Mesenchymal stem cell (in vitro differentiated cells and primary cell): ENCODE results near the gene SRCAP.

ENCODE experiments used
- DNase-seq: peaks from one replicate; pipeline ENCODE4 v3.0.0-alpha.2; 2013
- H2AFZ ChIP-seq: one replicate; pipeline ENCODE4 v1.6.1; 2013; ENCODE audit warnings: low read depth, mild to moderate bottlenecking, control low read depth, inconsistent platforms, low read length, moderate library complexity
- H2AK5ac ChIP-seq: 2 replicates; pipeline ENCODE4 v1.6.1; 2013; ENCODE audit warnings: low read length, moderate library complexity, mild to moderate bottlenecking, inconsistent platforms; ENCODE audit not compliant: severe bottlenecking
- H2BK120ac ChIP-seq: one replicate; pipeline ENCODE4 v1.6.1; 2013; ENCODE audit warnings: low read depth, mild to moderate bottlenecking, inconsistent platforms, low read length, moderate library complexity
- H2BK12ac ChIP-seq, 2 experiments: one replicate each; pipeline ENCODE4 v1.6.1; 2013; ENCODE audit warnings: inconsistent platforms in 2 of 2, low read length in 2 of 2, mild to moderate bottlenecking in 2 of 2, moderate library complexity in 2 of 2, control low read depth in 1 of 2
- H2BK15ac ChIP-seq: one replicate; pipeline ENCODE4 v1.6.1; 2013; ENCODE audit warnings: mild to moderate bottlenecking, low read depth, inconsistent platforms; ENCODE audit not compliant: poor library complexity, severe bottlenecking
- H2BK5ac ChIP-seq: 2 replicates; pipeline ENCODE4 v1.6.1; 2013; ENCODE audit warnings: low read depth, mild to moderate bottlenecking, low read length, control low read depth, inconsistent platforms; ENCODE audit not compliant: poor library complexity, severe bottlenecking
- H3K14ac ChIP-seq, 2 experiments: one replicate each; pipeline ENCODE4 v1.6.1; 2013; ENCODE audit warnings: inconsistent platforms in 2 of 2, low read length in 2 of 2, control low read depth in 1 of 2, mild to moderate bottlenecking in 1 of 2, moderate library complexity in 1 of 2
- H3K18ac ChIP-seq, 2 experiments: one replicate each; pipeline ENCODE4 v1.6.1; 2013; ENCODE audit warnings: inconsistent platforms in 2 of 2, low read length in 2 of 2, control low read depth in 1 of 2, low read depth in 1 of 2, mild to moderate bottlenecking in 1 of 2
- H3K23ac ChIP-seq, 2 experiments: one replicate each; pipeline ENCODE4 v1.6.1; 2013; ENCODE audit warnings: inconsistent platforms in 2 of 2, low read length in 2 of 2, mild to moderate bottlenecking in 2 of 2, moderate library complexity in 2 of 2, control low read depth in 1 of 2
- H3K27ac ChIP-seq: 2 replicates; pipeline ENCODE4 v1.5.1; 2013; ENCODE audit warnings: mild to moderate bottlenecking, moderate library complexity, low read length, control low read depth, inconsistent platforms; ENCODE audit not compliant: poor library complexity, severe bottlenecking
- H3K27me3 ChIP-seq, 2 experiments: 2 replicates each; pipeline versions ENCODE4 v1.6.1 to v1.7.0; 2013; ENCODE audit warnings: low read length in 2 of 2, mild to moderate bottlenecking in 2 of 2, moderate library complexity in 2 of 2, control low read depth in 1 of 2, inconsistent platforms in 1 of 2; ENCODE audit not compliant: control insufficient read depth in 1 of 2, insufficient read depth in 1 of 2
- H3K36me3 ChIP-seq, 2 experiments: 2 replicates each; pipeline versions ENCODE4 v1.6.1 to v1.7.0; 2013; ENCODE audit warnings: low read length in 2 of 2, control low read depth in 1 of 2, inconsistent platforms in 1 of 2, low read depth in 1 of 2, mild to moderate bottlenecking in 1 of 2; ENCODE audit not compliant: insufficient read depth in 2 of 2, control insufficient read depth in 1 of 2
- H3K4ac ChIP-seq, 2 experiments: one replicate each; pipeline ENCODE4 v1.6.1; 2013; ENCODE audit warnings: inconsistent platforms in 2 of 2, low read length in 2 of 2, mild to moderate bottlenecking in 2 of 2, moderate library complexity in 2 of 2, control low read depth in 1 of 2, low read depth in 1 of 2
- H3K4me1 ChIP-seq: 2 replicates; pipeline ENCODE4 v1.6.1; 2013; ENCODE audit warnings: low read depth, low read length, control low read depth; ENCODE audit not compliant: control insufficient read depth, insufficient read depth
- H3K4me2 ChIP-seq: 2 replicates; pipeline ENCODE4 v1.6.1; 2013; ENCODE audit warnings: low read length, mild to moderate bottlenecking, inconsistent platforms; ENCODE audit not compliant: poor library complexity, severe bottlenecking
- H3K4me3 ChIP-seq, 2 experiments: 2 replicates each; pipeline versions ENCODE4 v1.5.1 to v1.7.0; 2013; ENCODE audit warnings: low read length in 2 of 2, mild to moderate bottlenecking in 2 of 2, control low read depth in 1 of 2, low read depth in 1 of 2; ENCODE audit not compliant: insufficient read depth in 1 of 2
- H3K79me1 ChIP-seq: replicated peaks from 2 replicates; pipeline ENCODE4 v1.6.1; 2013; ENCODE audit warnings: mild to moderate bottlenecking, control low read depth, low read length, inconsistent platforms; ENCODE audit not compliant: poor library complexity, severe bottlenecking
- H3K9ac ChIP-seq: 2 replicates; pipeline ENCODE4 v1.7.0; 2013; ENCODE audit warnings: mild to moderate bottlenecking, low read length, moderate library complexity
- H3K9me3 ChIP-seq: 2 replicates; pipeline ENCODE4 v1.7.0; 2013; ENCODE audit warnings: mild to moderate bottlenecking, low read length; ENCODE audit not compliant: control insufficient read depth
- H4K8ac ChIP-seq: one replicate; pipeline ENCODE4 v1.6.1; 2013; ENCODE audit warnings: inconsistent platforms, mild to moderate bottlenecking, low read length, moderate library complexity
- H4K91ac ChIP-seq: one replicate; pipeline ENCODE4 v1.6.1; 2013; ENCODE audit warnings: mild to moderate bottlenecking, low read length, inconsistent platforms
- WGBS: methylation state at CpG from one replicate; pipeline ENCODE4 v1.1.7; 2013; ENCODE audit warnings: mixed read lengths; 5-methylcytosine and 5-hydroxymethylcytosine counted together

SRCAP gene

DNA sequence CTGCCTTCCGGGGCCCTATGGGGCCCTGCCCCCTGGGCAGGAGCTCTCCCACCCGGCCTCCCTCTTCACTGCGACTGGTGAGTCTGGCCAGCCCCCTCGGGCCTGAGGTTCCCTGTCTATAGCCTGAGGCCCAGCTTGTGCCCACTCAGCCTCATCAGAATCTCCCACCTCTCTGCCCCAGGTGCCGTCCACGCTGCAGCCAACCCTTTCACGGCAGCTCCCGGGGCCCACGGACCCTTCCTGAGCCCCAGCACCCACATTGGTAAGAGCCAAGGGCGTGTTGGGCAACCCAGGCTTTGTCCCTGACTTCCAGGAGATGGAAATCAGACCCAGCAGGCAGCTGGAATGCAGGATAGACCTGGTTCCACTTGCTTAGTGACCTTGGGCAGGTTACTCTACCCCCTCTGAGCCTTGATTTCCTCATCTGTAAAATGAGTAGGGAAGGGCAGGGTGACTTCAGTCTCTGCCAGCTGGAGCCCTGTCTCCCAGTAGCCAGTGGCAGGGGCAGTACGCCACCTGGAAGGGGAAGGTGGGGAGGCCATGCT, 31.5 kb upstream of the SRCAP start:
- peaks cover 79 to 87% of the 10 kb centered on the region in 2 experiments for H3K36me3 ChIP-seq

DNA sequence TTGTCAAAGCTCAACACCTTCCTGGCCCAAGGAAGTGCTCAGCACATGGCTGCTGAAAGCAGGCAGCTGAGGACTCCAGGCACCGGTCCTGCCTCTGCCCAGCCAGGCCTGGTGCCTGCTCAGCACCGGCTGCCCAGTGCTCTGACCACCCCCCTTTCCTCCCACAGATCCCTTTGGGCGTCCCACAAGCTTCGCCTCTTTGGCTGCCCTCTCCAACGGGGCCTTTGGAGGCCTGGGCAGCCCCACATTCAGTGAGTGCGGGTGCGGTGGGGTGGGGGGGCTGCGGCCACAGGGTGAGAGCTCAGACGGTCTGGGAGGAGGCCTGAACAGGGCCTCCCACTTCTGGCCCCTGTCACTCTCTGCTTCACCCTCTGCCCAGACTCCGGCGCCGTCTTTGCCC, 30.6 kb upstream of the SRCAP start:
- H3K4ac ChIP-seq, result no peak overlapping the region
- peaks cover 41% of the 10 kb centered on the region for H3K79me1 ChIP-seq
- H3K14ac ChIP-seq, result no peak overlapping the region
- H3K18ac ChIP-seq, result no peak overlapping the region
- H2BK12ac ChIP-seq, result no peak overlapping the region
- no peak overlapping the region for H3K4me3 ChIP-seq
- WGBS, result 97% methylated on average over 12 of the region's 12 CpGs
- H3K9ac ChIP-seq, result no peak overlapping the region
- no peak overlapping the region for H3K23ac ChIP-seq
- H2AK5ac ChIP-seq, result no peak overlapping the region
- H2AFZ ChIP-seq, result no peak overlapping the region
- H4K8ac ChIP-seq, result no peak overlapping the region
- no peak for DNase-seq
- no peak overlapping the region for H3K4me2 ChIP-seq
- peaks cover 69 to 80% of the 10 kb centered on the region in 2 experiments for H3K36me3 ChIP-seq
- H3K4me1 ChIP-seq, result peaks cover 12% of the 10 kb centered on the region
- H2BK120ac ChIP-seq, result no peak overlapping the region
- no peaks in the 10 kb centered on the region for H3K27me3 ChIP-seq
- no peak overlapping the region for H4K91ac ChIP-seq
- no peaks in the 10 kb centered on the region for H3K9me3 ChIP-seq
- no peak overlapping the region for H2BK5ac ChIP-seq
- H3K27ac ChIP-seq, result no peak overlapping the region
- peak overlapping the region; percentile 80 for H2BK15ac ChIP-seq

More for the DNA sequence above, 31.5 kb upstream of the SRCAP start:
- no peak for DNase-seq
- no peak overlapping the region for H3K23ac ChIP-seq
- peaks cover 41% of the 10 kb centered on the region for H3K79me1 ChIP-seq
- no peak overlapping the region for H2BK120ac ChIP-seq
- no peak overlapping the region for H3K4me2 ChIP-seq
- peaks cover 12% of the 10 kb centered on the region for H3K4me1 ChIP-seq
- no peak overlapping the region for H4K91ac ChIP-seq
- no peak overlapping the region for H2BK12ac ChIP-seq
- no peaks in the 10 kb centered on the region for H3K27me3 ChIP-seq
- no peak overlapping the region for H2BK5ac ChIP-seq
- H2AFZ ChIP-seq, result no peak overlapping the region
- no peak overlapping the region for H2AK5ac ChIP-seq
- H3K14ac ChIP-seq, result no peak overlapping the region
- no peak overlapping the region for H3K18ac ChIP-seq
- H3K9ac ChIP-seq, result peak overlapping the region; percentile 38
- H3K27ac ChIP-seq, result no peak overlapping the region
- no peak overlapping the region for H3K4me3 ChIP-seq
- WGBS, result 96% methylated on average over 11 of the region's 11 CpGs
- no peak overlapping the region for H3K4ac ChIP-seq
- no peaks in the 10 kb centered on the region for H3K9me3 ChIP-seq
- no peak overlapping the region for H2BK15ac ChIP-seq
- H4K8ac ChIP-seq, result no peak overlapping the region

- Histone ChIP-seq H2BK12ac (no peak overlapping the region), H3K4me1 (peaks cover 6% of the 10 kb centered on the region), H3K4me2 (no peak overlapping the region), H3K4me3 (no peak overlapping the region), H2BK120ac (no peak overlapping the region), H4K8ac (no peak overlapping the region), H3K9me3 (no peaks in the 10 kb centered on the region), H3K27ac (no peak overlapping the region), H2BK15ac (no peak overlapping the region), H3K27me3 (no peaks in the 10 kb centered on the region), H3K14ac (no peak overlapping the region), H3K36me3 (peaks cover 63 to 72% of the 10 kb centered on the region in 2 experiments), H2AFZ (no peak overlapping the region), H3K9ac (no peak overlapping the region), H4K91ac (no peak overlapping the region), H2AK5ac (no peak overlapping the region), H2BK5ac (no peak overlapping the region), H3K4ac (no peak overlapping the region), H3K79me1 (peaks cover 41% of the 10 kb centered on the region), H3K23ac (no peak overlapping the region), H3K18ac (no peak overlapping the region)
- no peak for DNase-seq
- 98% methylated on average over 39 of the region's 41 CpGs for WGBS
Observed at GRCh38 chr16:30669026-30669902, 29.7 kb upstream of the SRCAP start.
